ENCODE measurements around the gene DPF1. TPM values are rescaled to one million over a fixed set of nuclear protein-coding genes. Genes with fewer than 3 reads are reported as not detected.

The DPF1 gene
- total RNA-seq, 4 donors from 2014 or later = not detected

GRCh38 chr19:38202504-38202903, 21.5 kb downstream of the DPF1 start:
- DNase-seq (ENCODE audit: low spot score in 2 of 2) = no peak
- intact Hi-C loops (cut with DNase I; ENCODE audit: low total_unique reads) = no loop called here
- TF ChIP-seq CTCF (IDR thresholded peaks at IDR 0.05) (no peak), POLR2A (IDR thresholded peaks at IDR 0.05) (no peak)
- 94% methylated on average over 14 of the region's 14 CpGs for WGBS, 2 donors
- no peak overlapping the region for H3K4me3 ChIP-seq (ENCODE audit: low read depth, poor library complexity, severe bottlenecking)

- 89 to 90% methylated on average over 13 of the region's 15 CpGs for WGBS, 2 donors
- no peak for DNase-seq (ENCODE audit: low spot score in 2 of 2)
- intact Hi-C loops (cut with DNase I; ENCODE audit: low total_unique reads) = no loop called here
- no peak for TF ChIP-seq POLR2A (IDR thresholded peaks at IDR 0.05)
- no peak for TF ChIP-seq CTCF (IDR thresholded peaks at IDR 0.05)
- no peak overlapping the region for H3K4me3 ChIP-seq (ENCODE audit: low read depth, poor library complexity, severe bottlenecking)
Measured at GRCh38 chr19:38201731-38202130, 22.3 kb downstream of the DPF1 start.

- intact Hi-C loops (cut with DNase I; ENCODE audit: low total_unique reads) = no loop called here
- TF ChIP-seq CTCF (IDR thresholded peaks at IDR 0.05) = no peak
- TF ChIP-seq POLR2A (IDR thresholded peaks at IDR 0.05) = no peak
- H3K4me3 ChIP-seq (ENCODE audit: low read depth, poor library complexity, severe bottlenecking) = no peak overlapping the region
- no peak for DNase-seq (ENCODE audit: low spot score in 2 of 2)
- 75 to 81% methylated on average over 10 to 11 of the region's 11 CpGs for WGBS, 2 donors
Measured at GRCh38 chr19:38199340-38199739, 24.7 kb downstream of the DPF1 start.

GRCh38 chr19:38197937-38198704, 25.9 kb downstream of the DPF1 start:
- DNase-seq (ENCODE audit: low spot score in 2 of 2) = no peak
- TF ChIP-seq CTCF (IDR thresholded peaks at IDR 0.05) (no peak), POLR2A (IDR thresholded peaks at IDR 0.05) (no peak)
- WGBS, 2 donors = 89 to 92% methylated on average over 25 of the region's 25 CpGs
- intact Hi-C loops (cut with DNase I; ENCODE audit: low total_unique reads) = no loop called here
- H3K4me3 ChIP-seq (ENCODE audit: low read depth, poor library complexity, severe bottlenecking) = no peak overlapping the region

- intact Hi-C loops (cut with DNase I; ENCODE audit: low total_unique reads) = no loop called here
- 94% methylated on average over 23 of the region's 23 CpGs for WGBS, 2 donors
- no peak for DNase-seq (ENCODE audit: low spot score in 2 of 2)
- H3K4me3 ChIP-seq (ENCODE audit: low read depth, poor library complexity, severe bottlenecking) = no peak overlapping the region
- no peak for TF ChIP-seq POLR2A (IDR thresholded peaks at IDR 0.05)
- TF ChIP-seq CTCF (IDR thresholded peaks at IDR 0.05) = no peak
Measured at GRCh38 chr19:38196948-38197656, 26.9 kb downstream of the DPF1 start.

Data from lower leg skin (tissue), 4 donors.